Colon (tissue), 2 donors: Measurements from ENCODE around the gene THUMPD3.

Source experiments
- FAIRE-seq: peaks from 2 replicates; lab custom pipeline; 2012; peaks lifted over from hg19 to GRCh38; lab: Jason Lieb, UNC
- donor health status: control.
- donor health status: control.

The THUMPD3 gene

DNA sequence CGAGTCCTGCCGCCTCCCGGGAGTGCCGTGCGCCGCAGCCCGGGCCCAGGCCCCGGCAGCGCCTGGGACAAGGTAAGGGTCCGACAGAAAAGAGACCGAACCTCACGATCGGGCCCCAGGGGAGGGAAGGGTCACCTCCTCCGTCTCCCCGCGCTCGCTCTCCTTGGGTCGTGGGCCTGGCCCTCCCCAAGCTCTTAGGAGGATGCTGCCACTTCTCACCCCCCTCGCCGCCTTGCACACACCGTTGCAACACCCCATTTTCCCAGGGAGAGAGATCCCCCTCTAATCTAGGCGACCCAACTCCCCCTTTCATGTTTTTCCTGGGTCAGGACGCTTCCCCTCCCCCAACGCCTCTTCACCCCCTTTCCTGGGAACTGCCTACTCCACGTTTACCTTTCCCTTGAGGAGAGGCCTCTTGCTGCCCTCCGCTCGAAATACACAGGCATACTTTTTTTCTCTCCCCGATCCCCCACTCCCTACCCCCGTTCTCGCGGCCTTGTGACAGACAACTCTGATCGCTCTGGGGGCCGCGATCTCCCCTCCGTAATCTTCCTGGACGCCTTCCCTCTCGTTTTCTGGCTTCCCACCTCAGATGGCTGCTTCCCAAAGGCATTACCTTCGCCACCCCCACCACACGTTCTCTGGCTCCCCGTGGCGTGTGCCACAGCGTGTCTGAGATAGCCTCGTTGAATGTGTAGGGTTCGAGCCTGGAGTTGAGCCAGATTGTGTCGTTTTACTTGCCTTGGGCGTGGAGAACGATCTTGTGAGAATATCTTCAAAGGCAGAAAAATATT is 35.2 kb downstream of the THUMPD3 start:
- FAIRE-seq: no peak

DNA sequence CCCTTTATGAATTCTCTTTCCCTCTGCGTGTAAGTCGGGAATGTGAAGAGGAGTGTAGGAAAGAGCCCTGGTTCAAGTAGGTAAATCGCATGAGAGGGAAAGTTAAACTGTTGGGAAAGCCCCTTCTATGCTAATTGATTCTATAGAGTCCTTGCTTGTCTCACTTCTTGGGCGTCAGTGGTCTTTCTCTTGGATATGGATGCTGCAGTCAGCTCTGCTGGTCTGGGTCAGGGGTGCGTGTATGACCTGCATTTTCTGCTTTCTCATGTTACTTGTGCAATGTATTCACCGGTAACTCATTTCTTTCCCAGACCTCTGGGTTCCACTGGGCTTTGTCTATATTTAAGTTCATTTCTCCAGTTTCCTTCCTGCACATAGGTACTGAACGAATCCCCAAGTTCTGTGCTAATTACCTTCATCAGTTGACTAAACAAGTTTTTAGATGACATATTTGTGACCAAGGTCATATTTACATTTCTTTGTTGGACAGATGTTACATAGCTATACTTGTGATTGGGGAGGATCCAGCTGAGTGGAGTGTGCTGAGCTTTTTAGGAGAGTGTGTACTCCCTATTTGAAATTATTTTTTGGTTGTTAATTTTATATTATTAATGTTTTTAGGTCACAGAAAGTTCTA is 36.0 kb downstream of the THUMPD3 start:
- no peak for FAIRE-seq

DNA sequence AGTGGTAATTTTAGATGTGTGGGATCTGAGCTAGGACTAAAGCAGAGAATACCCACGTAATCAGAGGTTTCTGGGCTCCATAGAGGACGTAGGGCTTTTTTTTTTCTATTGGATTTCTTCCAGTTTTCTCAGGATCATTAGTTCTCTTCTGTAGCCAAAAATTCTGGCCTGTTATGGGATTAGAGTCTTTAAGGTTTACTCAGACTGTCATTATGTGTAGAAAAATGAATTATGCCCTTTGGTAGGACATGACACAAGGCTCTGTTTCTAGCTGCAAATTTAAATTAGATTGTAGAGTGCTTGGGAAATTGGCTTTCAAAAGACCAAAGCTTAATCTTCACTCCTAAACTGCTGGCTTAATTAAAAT is 36.5 kb downstream of the THUMPD3 start:
- no peak for FAIRE-seq

DNA sequence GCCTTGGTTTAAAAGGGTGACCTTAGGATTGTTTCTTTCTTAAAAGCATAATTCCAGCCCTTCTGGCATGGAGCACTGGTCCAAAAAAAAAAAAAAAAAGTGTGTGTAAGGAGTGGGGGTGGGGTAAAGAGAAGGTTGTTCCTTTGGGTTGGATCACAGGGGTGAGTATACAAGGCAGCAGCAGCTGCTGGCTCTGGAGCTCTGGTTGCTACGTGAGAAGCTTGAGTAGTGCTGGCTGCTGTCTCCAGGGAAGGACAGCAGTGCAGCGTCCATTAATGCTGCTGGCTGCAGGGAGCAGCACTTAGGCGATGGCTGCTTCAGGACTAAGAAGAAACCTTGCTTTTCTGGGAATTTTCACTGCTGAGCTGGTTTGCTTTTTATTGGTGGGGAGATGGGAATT is 36.9 kb downstream of the THUMPD3 start:
- no peak for FAIRE-seq

DNA sequence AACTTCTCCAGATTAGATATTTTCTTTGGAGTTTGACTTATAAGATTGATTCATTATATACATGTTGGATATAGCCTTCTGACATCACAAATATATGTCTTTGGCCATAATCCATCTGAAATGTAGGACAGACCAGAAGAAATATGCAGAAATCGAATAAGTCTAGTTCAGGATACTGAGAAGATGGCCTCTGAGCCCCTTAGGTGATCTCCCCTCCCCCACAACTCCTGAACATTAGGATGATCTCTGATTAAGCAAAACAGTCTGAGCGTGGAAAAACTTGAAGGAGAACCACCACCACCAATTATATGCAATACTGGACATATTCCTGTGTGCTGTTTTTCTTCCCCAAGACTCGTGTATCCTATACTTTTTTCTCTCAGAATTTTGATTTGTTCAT is 37.8 kb downstream of the THUMPD3 start:
- FAIRE-seq: no peak

DNA sequence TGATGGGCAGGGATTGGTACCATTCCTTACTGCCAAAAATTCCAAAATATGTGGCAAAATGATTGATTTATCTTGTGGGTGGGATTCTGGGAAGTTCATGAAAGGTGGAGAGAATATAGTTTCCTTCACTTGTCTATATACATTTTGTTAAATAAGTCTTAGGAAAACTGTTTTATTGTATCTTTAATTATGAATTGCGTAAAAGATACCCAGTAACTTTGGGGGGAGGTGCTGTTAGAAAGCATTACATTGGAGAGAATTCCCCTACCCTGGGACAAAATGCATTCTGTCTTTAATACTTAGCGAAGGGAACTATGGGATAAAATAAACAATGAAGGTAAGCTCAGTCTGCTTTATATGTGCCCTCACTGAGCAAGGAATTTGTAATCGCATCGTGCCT is 39.1 kb downstream of the THUMPD3 start:
- FAIRE-seq: no peak

DNA sequence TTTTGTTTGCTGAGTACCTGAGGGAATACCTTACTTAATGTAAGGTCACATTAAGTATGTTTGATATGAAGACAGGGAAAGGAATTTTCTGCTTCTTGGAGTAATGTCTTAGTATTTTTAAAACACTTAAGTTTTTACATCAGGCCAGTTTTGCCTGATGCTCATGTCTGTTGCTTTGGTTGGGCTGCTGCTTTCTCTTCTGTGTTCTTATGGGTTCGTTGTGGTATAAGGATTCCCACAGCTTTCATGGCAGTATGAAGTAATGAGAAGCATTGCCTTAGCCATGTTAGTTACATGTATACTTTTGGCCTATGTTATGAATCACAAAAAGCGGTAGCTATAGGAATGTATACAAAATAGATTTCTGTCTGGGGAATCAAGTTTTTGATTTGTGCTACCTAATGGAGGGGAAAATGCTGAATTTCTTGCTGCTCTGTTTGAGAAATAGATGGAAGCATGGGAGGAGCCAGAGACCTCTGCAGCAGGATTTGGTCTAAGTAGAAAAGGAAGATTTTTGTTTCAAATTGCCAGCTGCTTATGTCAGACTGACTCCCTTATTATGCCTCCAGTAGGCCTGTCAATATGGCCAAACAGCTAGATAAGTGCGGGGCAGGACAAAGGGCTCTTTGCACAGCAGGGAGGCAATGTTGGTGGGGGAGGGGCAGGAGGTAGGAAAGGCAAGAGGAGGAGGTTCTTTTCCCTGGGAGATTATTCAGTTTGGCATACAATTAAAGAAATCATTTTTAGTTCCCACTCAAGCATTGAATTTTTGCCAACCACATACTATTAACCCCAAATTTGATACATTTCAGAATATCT is 39.8 kb downstream of the THUMPD3 start:
- FAIRE-seq: no peak

DNA sequence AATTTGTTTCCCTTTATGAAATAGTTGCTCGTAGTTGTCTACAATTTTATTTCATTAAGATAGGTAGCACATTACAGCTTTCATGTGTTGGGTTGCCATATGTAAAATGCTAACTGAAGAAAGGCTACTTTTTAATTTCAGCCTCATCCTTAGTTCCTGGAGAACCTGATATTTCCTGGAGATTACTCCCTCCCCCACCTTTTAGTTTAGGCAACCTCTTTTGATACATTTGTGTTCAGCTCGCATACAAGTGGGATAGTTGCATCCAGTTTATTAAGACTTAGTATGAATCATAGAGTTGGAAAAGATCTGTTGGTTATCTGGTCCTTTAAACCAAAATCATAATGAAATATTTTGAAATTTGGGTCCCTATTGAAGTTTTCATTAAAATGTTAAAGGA is 40.6 kb downstream of the THUMPD3 start:
- no peak for FAIRE-seq

DNA sequence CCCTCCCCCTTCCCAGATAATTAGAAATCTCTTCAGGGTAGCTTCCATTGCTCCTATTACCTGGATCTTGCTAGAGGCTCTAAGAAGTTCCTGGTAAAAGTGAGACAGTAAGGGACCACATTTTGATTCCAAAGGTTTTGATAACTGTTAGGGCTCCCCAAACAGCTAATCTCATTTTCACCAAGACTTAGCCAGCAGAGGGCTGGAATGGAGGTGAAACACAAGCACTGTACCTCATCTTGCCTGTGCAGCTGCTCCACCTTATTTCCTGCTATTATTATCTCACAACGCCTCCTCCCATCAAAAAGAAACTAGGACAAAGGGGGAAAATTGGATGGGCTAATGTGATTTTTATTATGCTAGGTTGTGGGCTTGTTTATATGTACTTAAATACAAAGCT is 41.8 kb downstream of the THUMPD3 start:
- no peak for FAIRE-seq

DNA sequence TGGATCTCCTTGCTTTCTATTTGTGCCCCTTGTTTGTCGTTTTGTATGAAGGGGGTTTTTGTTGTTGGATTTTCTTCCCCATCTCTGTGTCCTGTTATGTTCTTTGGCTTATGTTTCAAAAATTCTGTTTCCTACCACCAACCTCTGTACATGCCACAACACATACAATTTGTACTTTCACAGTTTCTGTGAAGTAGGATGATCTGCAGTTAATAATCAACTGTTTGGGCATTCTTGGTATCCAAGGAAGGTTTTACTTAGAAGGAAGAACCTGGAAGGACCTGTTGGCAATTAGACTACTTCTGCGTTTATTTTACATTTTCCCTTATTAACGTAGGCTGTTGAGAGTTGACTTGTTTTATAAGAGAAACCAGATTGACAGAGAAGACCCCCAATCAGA is 42.9 kb downstream of the THUMPD3 start:
- FAIRE-seq: no peak

DNA sequence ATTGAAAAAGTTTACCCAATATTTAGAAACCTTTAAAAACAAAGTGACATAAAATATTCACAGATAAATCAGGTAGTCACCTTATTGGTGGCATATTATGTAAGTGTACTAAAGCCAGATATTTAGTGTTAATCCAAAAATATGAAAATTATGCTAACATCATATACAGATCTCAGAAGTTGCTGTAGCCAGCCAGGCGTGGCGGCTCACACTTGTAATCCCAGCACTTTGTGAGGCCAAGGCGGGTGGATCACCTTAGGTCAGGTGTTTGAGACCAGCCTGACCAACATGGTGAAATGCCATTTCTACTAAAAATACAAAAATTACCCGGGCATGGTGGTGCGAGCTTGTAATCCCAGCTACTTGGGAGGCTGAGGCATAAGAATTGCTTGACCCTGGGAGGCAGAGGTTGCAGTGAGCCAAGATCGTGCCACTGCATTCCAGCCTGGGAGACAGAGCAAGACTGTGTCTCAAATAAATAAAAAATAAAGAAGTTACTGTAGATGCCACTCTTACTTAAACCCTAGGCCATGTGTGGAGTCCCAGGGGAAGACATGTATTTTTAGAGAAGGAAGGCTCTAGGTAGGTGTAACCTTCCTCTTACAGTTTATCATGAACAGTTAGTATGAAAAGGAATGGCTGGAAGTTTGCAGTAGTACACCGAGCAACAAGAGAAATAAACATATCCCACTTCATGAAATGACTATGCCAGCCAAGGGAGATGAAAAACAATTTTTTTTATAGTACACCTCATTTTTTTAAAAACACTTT is 44.2 kb downstream of the THUMPD3 start:
- no peak for FAIRE-seq

DNA sequence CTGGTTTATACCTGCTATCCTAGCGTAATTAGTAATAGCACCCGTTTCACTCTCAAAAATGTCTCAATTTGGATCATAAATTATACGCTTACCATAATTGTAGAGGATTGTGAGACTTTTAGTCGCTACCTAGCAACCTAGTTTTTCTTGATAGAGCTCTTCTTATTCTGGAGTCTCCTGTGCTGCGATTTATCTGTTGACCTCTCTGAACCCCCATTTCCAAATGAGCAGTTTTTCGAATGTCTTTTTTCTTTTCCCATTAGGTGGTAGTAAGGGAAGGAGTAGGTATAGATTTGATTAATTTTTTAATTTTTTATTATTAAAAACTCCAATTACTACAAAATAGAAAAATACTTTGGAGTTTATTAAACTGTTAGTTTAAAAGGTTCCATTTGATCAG is 45.2 kb downstream of the THUMPD3 start:
- no peak for FAIRE-seq

DNA sequence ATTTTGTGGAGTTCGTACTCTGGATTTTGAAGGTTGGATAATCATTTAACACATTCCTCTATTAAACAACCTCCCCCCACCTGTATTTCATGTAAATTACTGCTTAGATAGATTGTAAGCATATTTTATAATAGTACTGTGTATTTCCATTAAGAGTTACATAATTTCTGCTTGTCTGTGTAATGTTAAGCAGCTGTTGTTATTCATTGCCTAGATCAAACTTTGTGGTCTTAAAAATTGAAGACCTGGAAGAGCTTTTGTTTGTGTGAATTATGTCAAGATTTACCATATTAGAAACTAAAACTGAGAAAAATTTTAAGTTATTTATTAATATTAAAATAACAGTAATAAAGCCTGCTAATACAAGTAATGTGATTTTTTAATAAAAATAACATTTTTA is 45.7 kb downstream of the THUMPD3 start:
- no peak for FAIRE-seq

DNA sequence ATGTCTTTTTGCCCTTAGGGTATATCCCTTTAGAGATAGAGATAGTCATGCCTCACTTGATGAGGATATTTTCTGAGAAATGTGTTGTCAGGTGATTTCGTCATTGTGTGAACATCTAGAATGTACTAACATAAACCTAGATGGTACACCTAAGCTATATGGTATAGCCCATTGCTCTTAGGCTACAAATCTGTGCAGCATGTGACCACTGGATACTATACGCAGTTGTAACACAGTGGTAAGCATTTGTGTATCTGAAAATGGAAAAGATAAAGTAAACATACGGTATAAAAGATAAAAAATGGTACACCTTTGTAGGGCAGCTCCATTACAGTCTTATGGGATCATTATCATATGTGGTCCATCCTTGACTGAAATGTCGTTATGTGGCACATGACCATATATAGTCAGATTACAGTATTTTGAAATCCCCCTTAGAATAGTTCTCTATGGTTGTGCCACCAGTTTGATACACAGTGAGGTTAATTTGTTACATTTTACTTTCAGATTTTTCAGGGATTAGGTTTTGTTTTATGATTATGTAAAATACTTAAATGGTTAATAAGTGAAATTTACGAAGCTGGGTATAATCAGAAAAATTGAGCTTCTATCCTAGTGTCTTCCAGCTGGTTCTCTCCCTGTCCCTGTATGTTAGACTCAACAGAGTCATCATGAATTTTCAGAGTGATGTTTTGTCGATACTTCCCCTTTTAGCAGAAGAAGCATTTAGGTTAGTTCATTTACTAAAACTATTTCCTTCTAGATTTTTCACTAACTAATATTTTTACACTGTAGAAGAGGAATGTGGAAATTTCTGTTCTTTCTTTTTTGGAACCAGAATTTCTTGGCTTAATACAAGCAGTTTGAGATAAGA is 47.4 kb downstream of the THUMPD3 start:
- no peak for FAIRE-seq

DNA sequence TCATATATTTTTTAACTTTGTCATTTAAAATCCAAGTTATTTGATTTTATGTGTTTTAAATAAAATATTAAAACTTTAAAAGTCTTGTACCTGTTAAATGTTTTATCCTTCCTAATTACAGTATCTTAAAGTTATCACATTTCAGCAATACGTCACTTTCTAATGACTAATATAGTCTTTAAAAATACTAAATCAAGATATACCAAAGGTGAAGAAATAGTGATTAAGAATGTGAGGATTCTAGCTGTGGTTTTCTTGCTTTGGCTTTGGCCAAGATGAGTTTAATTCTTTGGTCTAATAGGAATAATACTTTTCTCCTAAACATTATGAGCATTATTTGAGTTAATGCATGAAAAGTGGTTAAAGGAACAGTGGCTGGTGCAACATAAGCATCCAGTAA is 48.4 kb downstream of the THUMPD3 start:
- no peak for FAIRE-seq

DNA sequence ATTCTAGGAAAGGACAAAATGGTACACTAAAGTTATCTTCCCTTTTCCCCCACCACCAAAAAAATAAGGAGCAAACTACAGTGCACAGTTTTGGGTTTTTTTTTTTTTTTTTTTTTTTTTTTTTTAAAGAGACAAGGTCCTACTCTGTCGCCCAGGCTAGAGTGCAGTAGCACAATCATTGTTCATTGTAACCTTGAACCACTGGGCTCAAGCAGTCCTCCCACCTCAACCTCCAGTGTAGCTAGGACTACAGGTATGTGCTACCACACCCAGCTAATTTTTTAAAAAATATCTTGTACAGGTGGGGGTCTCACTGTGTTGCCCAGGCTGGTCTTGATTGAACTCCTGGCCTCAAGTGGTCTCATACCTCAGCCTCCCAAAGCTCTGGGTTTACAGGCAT is 49.4 kb downstream of the THUMPD3 start:
- FAIRE-seq: no peak

DNA sequence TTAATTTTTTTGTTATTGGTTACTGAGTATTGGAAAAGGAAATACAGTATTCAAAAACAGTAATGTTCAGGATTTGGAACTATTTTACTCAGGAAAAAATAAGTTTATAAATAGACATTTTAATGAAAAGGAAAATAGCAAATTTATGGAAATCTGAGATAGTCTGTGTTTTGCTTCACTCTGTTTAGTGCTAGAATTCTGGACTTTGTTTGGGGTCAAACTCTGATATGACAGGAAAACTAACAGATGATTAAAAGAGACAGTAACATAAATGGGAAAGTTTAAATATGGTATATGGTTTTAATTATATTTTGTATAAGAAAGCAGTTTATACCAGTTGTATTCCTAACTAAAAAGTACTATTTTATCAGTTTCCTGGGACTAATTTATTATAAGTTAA is 52.0 kb downstream of the THUMPD3 start:
- FAIRE-seq: no peak

DNA sequence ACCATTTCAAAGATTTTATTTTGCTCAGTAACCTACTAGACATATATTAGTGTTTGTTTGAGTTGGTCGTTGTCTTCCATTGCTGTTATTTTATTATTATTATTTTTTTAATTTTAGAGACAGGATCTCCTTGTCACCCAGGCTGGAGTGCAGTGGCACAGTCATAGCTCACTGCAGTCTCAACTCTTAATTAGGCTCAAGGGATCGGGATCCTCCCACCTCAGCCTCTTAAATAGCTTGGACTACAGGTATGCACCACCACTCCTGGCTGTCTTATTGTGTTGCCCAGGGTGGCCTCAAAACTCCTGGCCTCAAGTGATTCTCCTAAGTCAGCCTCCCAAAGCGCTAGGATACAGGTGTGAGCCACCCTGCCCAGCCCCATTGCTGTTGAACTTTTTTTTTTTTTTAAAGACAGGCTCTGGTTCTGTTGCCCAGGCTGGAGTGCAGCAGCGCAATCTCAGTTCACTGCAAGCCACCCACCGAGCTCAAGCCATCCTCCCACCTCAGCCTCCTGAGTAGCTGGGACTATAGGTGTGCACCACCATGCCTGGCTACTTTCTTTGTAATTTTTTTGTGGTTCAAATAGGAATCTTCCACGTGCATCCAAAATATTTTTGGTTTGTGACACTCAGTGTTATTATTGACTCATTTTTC is 52.8 kb downstream of the THUMPD3 start:
- no peak for FAIRE-seq

DNA sequence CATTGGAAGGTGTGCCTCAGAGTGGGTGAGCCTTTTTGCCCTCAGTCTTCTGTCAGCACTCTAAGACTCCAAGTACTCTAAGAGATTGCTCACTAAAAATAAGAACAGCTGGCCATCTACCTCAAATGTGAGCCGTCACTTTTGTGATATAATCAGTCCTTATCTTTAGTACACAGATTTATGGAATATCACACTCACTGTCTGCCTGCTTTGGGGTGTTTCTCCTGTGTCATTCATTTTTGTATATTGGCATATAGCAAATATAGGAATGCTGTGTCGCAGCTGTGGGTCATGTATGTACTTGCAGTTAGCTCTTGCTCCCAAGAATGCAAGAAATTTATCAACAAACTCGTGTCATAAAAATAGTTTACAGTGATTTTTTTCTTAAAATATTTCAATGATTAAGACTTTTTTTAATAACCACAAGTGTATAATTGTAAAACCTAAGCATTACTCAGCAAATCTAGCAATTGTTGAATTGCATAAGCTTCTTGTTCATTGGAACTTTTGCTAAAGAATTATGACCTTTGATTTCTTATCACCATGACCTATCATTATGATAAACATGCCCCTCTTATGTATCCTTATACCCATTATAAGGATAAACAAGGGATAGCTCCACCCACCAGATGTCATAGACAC is 53.4 kb downstream of the THUMPD3 start:
- FAIRE-seq: no peak

DNA sequence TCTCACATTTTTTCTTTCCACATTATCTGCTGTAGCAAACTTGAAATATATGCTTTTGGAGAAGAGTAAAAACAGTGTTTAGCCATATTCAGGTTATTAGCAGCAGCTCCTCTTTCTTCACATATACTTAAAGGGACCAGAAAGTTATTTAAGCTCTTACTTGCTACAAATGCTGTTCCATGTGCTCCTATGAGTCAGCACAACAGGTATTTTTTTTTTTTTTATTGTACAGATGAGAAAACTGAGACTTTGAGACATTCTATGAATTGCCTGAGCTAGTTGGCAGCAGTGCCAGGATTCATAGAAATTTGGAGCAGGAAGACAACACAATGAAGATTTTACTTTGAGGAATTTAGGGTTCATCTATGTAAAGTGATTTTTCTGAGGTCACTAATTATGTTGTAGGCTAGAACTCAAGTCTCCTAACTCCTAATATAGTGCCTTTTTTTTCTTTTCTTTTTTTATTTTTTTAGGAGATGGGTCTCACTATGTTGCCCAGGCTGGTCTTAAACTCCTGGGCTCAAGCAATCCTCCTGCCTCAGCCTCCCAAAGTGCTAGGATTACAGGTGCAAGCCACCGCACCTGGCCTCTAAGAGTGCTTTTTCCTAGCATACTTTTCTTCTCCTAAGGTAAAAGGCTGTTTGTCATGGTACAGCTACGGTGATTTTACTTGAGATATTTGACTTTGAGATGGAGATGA is 58.1 kb downstream of the THUMPD3 start:
- FAIRE-seq: no peak
